B cell (primary cell): ENCODE results near the gene CXCL3. TPM values are rescaled to one million over a fixed set of nuclear protein-coding genes. Genes with fewer than 3 reads are reported as not detected.

Source experiments
- ATAC-seq: fragments of 200-7000 bp; cut with Tn5 transposase; one replicate; pipeline ENCODE4 v1.10.0; 2021; ENCODE audit warnings: low read depth, mild to moderate bottlenecking, moderate number of reproducible peaks, moderate library complexity
- CTCF ChIA-PET: fragments of 350-600 bp; sonication (Branson Sonifier 250); formaldehyde crosslinking; loops from one replicate; lab custom pipeline; 2021; ENCODE audit warnings: antibody characterized with exemption, inconsistent platforms; lab: Charles Lee
- POLR2A ChIA-PET: fragments of 350-600 bp; sonication (Branson Sonifier 250); formaldehyde crosslinking; loops from one replicate; lab custom pipeline; 2021; ENCODE audit warnings: antibody characterized with exemption; lab: Charles Lee
- DNase-seq: peaks from one replicate; pipeline ENCODE4 v3.0.0; 2013
- H2AFZ ChIP-seq: 2 replicates; pipeline ENCODE4 v1.6.1; 2012; ENCODE audit warnings: mild to moderate bottlenecking, low read depth, low read length; ENCODE audit not compliant: insufficient read depth, poor library complexity, severe bottlenecking
- H3K27ac ChIP-seq, 2 donors: 1 replicate in 1 of 2; 2 replicates in 1 of 2; pipeline ENCODE4 v1.5.1; 2012 to 2013; ENCODE audit warnings: low read length in 2 of 2, mild to moderate bottlenecking in 2 of 2, moderate library complexity in 1 of 2
- H3K27me3 ChIP-seq, 4 experiments: fragments of 200-600 bp in 1 of 4; sonication (generic) in 1 of 4; replicated peaks in 1 of 4; 1 replicate in 2 of 4; 2 replicates in 2 of 4; pipeline versions ENCODE4 v1.6.1 to v1.7.0; 2013 to 2016; ENCODE audit warnings: low read length in 3 of 4, mild to moderate bottlenecking in 2 of 4, mixed read lengths in 1 of 4, moderate library complexity in 1 of 4; ENCODE audit not compliant: insufficient read depth in 4 of 4, control insufficient read depth in 3 of 4; ENCODE audit errors: control extremely low read depth in 1 of 4
- H3K36me3 ChIP-seq, 2 experiments: replicated peaks in 1 of 2; 1 replicate in 1 of 2; 2 replicates in 1 of 2; pipeline versions ENCODE4 v1.6.1 to v1.7.1; 2013; ENCODE audit warnings: low read length in 1 of 2; ENCODE audit not compliant: insufficient read depth in 2 of 2, control insufficient read depth in 1 of 2; ENCODE audit errors: control extremely low read depth in 1 of 2, extremely low read depth in 1 of 2
- H3K4me1 ChIP-seq, 2 donors: fragments of 200-600 bp in 1 of 2; sonication (generic) in 1 of 2; 1 replicate in 1 of 2; 2 replicates in 1 of 2; pipeline versions ENCODE4 v1.5.1 to v1.6.1; 2013 to 2017; ENCODE audit warnings: low read length in 2 of 2; ENCODE audit not compliant: control insufficient read depth in 2 of 2, insufficient read depth in 2 of 2
- H3K4me2 ChIP-seq: replicated peaks from 2 replicates; pipeline ENCODE3; 2012; ENCODE audit warnings: mild to moderate bottlenecking, low read depth, low read length; ENCODE audit not compliant: poor library complexity, severe bottlenecking
- H3K4me3 ChIP-seq, 5 experiments: fragments of 200-600 bp in 1 of 5; sonication (generic) in 1 of 5; 1 replicate in 3 of 5; 2 replicates in 2 of 5; pipeline versions ENCODE4 v1.5.1 to v1.7.0; 2011 to 2016; ENCODE audit warnings: low read length in 4 of 5, mild to moderate bottlenecking in 4 of 5, low read depth in 2 of 5, control low read depth in 1 of 5, moderate library complexity in 1 of 5; ENCODE audit not compliant: insufficient read depth in 1 of 5; ENCODE audit errors: control extremely low read depth in 1 of 5, extremely low read depth in 1 of 5
- H3K79me2 ChIP-seq: fragments of 200-600 bp; sonication (generic); one replicate; pipeline ENCODE4 v1.6.0; 2016; ENCODE audit warnings: low read length; ENCODE audit not compliant: control insufficient read depth, insufficient read depth
- H3K9ac ChIP-seq: fragments of 200-600 bp; sonication (generic); 2 replicates; pipeline ENCODE4 v1.6.1; 2017; ENCODE audit warnings: mild to moderate bottlenecking, low read length, moderate library complexity
- H3K9me3 ChIP-seq, 3 donors: one replicate each; pipeline versions ENCODE4 v1.6.1 to v1.7.1; 2013; ENCODE audit warnings: low read length in 2 of 3; ENCODE audit not compliant: control insufficient read depth in 2 of 3, insufficient read depth in 1 of 3; ENCODE audit errors: control extremely low read depth in 1 of 3
- H4K20me1 ChIP-seq: 2 replicates; pipeline ENCODE4 v1.6.0; 2012; ENCODE audit warnings: mild to moderate bottlenecking, low read length; ENCODE audit not compliant: insufficient read depth, control insufficient read depth, poor library complexity, severe bottlenecking
- H3K27ac Mint-ChIP-seq: one replicate; pipeline ENCODE4 v1.8.0; 2021; ENCODE audit warnings: mixed read lengths
- H3K27me3 Mint-ChIP-seq: one replicate; pipeline ENCODE4 v1.8.0; 2021; ENCODE audit warnings: mixed read lengths
- H3K4me1 Mint-ChIP-seq: one replicate; pipeline ENCODE4 v1.8.0; 2021; ENCODE audit warnings: mixed read lengths
- H3K4me3 Mint-ChIP-seq: one replicate; pipeline ENCODE4 v1.8.0; 2021; ENCODE audit warnings: mixed read lengths
- H3K9me3 Mint-ChIP-seq: one replicate; pipeline ENCODE4 v1.8.0; 2022; ENCODE audit warnings: mixed read lengths; ENCODE audit not compliant: insufficient read depth
- EZH2 ChIP-seq: IDR thresholded peaks from 2 replicates; pipeline ENCODE4 v1.6.1; 2012; ENCODE audit warnings: borderline replicate concordance, low read depth, mild to moderate bottlenecking, moderate library complexity, low read length; ENCODE audit not compliant: insufficient read depth, poor library complexity, severe bottlenecking
- WGBS: methylation state at CpG from one replicate; pipeline ENCODE4 v1.1.5; 2013; ENCODE audit warnings: missing lambda C conversion rate; ENCODE audit not compliant: insufficient coverage; 5-methylcytosine and 5-hydroxymethylcytosine counted together
- intact Hi-C: fragments of 100-400 bp; cut with micrococcal nuclease; formaldehyde crosslinking; loops from one replicate; pipeline ENCODE4 v1.10.0; 2022
- polyA plus RNA-seq: library from polyadenylated mRNA; depleted of rRNA; stranded (reverse); fragments of >200 nt; gene quantifications from 2 replicates; pipeline ENCODE4 v1.2.3, GENCODE V29; 2012
- total RNA-seq, 2 donors: library from RNA; stranded (reverse); fragments of 120-200 nt in 1 of 2; gene quantifications; 1 replicate in 1 of 2; 2 replicates in 1 of 2; pipeline versions ENCODE4 v1.2.3 to v1.2.4, GENCODE V29; 2013 to 2022
- TF ChIP-seq, protein P1 (sequence below): fragments of 200-600 bp; IDR thresholded peaks from one replicate; pipeline ENCODE4 v1.8.0; 2022; ENCODE audit warnings: antibody characterized with exemption, mild to moderate bottlenecking

Gene CXCL3
- total and polyA plus RNA-seq, 2 donors (not counting 1 experiment from before 2014, with no cell fraction given) = not detected

DNA sequence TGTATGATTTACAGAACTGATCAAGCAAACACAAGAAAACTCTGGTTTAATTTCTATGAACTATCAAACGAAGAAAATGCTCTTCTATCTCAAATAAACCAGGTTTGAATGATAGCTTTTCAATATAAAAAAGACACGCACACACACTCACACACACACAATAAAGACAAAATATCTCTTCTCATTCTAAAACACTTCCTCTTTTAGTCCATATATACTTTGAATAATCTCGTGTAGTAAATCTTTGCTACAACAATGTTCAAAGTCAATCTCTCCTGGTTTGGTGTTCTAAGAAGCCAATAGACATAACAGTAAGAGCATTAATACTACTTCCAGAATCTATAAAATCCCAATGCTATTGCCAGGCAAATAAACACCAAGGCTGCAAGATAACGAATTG is 47.2 kb upstream of the CXCL3 start:
- Mint-ChIP-seq H3K4me1 (no peaks in the 10 kb centered on the region), H3K4me3 (no peak overlapping the region), H3K27ac (no peak overlapping the region), H3K27me3 (peaks cover 6% of the 10 kb centered on the region), H3K9me3 (no peaks in the 10 kb centered on the region)
- Histone ChIP-seq H3K4me3 (no peak overlapping the region), H4K20me1 (no peaks in the 10 kb centered on the region), H3K36me3 (no peaks in the 10 kb centered on the region), H3K9ac (no peak overlapping the region), H3K9me3 (no peaks in the 10 kb centered on the region), H3K27ac (no peak overlapping the region), H3K4me1 (no peaks in the 10 kb centered on the region), H3K4me2 (no peak overlapping the region), H3K27me3 (peaks cover 0 to 5% (median 2%) of the 10 kb centered on the region in 4 experiments), H2AFZ (no peak overlapping the region), H3K79me2 (no peaks in the 10 kb centered on the region)
- TF ChIP-seq, protein P1, sequence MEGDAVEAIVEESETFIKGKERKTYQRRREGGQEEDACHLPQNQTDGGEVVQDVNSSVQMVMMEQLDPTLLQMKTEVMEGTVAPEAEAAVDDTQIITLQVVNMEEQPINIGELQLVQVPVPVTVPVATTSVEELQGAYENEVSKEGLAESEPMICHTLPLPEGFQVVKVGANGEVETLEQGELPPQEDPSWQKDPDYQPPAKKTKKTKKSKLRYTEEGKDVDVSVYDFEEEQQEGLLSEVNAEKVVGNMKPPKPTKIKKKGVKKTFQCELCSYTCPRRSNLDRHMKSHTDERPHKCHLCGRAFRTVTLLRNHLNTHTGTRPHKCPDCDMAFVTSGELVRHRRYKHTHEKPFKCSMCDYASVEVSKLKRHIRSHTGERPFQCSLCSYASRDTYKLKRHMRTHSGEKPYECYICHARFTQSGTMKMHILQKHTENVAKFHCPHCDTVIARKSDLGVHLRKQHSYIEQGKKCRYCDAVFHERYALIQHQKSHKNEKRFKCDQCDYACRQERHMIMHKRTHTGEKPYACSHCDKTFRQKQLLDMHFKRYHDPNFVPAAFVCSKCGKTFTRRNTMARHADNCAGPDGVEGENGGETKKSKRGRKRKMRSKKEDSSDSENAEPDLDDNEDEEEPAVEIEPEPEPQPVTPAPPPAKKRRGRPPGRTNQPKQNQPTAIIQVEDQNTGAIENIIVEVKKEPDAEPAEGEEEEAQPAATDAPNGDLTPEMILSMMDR = no peak
- TF ChIP-seq EZH2 = no peak
- POLR2A ChIA-PET = no interaction called here
- ATAC-seq (no peak), DNase-seq (no peak)
- intact Hi-C loops = no loop called here
- WGBS = no CpG with 5 or more reads among the region's 4 CpGs
- CTCF ChIA-PET = no interaction called here

DNA sequence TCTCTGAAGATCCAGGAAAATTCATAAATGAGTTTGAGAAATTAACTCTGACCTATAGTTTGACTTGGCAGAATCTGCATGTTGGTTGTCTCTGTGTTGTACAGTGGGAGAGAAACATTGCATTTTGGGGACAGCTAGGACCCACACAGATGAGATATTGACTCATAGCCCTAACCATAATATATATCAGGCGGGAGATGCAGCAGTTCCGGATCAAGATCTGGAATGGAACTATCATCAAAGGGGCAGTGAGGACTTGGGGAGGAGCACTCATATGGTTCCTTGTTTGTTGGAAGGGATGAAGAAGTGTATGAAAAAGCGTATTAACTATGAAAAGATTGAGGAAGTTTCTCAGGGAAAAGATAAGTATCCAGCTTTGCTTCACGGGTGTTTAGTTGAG is 46.5 kb upstream of the CXCL3 start:
- H3K4me3 Mint-ChIP-seq = no peak overlapping the region
- ATAC-seq = no peak
- Histone ChIP-seq H3K79me2 (no peaks in the 10 kb centered on the region), H3K27ac (no peak overlapping the region), H3K4me1 (no peaks in the 10 kb centered on the region), H2AFZ (no peak overlapping the region), H3K4me2 (no peak overlapping the region), H3K9me3 (no peaks in the 10 kb centered on the region), H3K9ac (no peak overlapping the region), H3K36me3 (no peaks in the 10 kb centered on the region), H3K27me3 (peaks cover 0 to 5% (median 2%) of the 10 kb centered on the region in 4 experiments), H4K20me1 (no peaks in the 10 kb centered on the region), H3K4me3 (no peak overlapping the region)
- TF ChIP-seq EZH2 = no peak
- TF ChIP-seq, protein P1 = no peak
- no peaks in the 10 kb centered on the region for H3K4me1 Mint-ChIP-seq
- 100% methylated on average over 1 of the region's 4 CpGs for WGBS
- POLR2A ChIA-PET = no interaction called here
- no peaks in the 10 kb centered on the region for H3K9me3 Mint-ChIP-seq
- no peak overlapping the region for H3K27ac Mint-ChIP-seq
- peaks cover 9% of the 10 kb centered on the region for H3K27me3 Mint-ChIP-seq
- CTCF ChIA-PET = no interaction called here
- intact Hi-C loops = no loop called here
- DNase-seq = no peak
